Loucy (cell line): Measurements from ENCODE around the gene SLC26A11.

Experiments
- CTCF ChIP-seq: fragments of 200-600 bp; sonication (generic); conservative IDR thresholded peaks from 2 replicates; pipeline ENCODE4 v1.5.1; 2014; ENCODE audit warnings: mild to moderate bottlenecking, antibody characterized with exemption, low read length
- EZH2phosphoT487 ChIP-seq: fragments of 200-600 bp; IDR thresholded peaks from 2 replicates; pipeline ENCODE4 v1.6.1; 2018; ENCODE audit warnings: antibody characterized with exemption, mild to moderate bottlenecking, moderate library complexity, borderline replicate concordance

GRCh38 chr17:80291260-80291659, 71.0 kb downstream of the SLC26A11 start:
- TF ChIP-seq CTCF = no peak
- no peak for TF ChIP-seq EZH2phosphoT487
